ENCODE data around the gene AKR1C4.

- TF ChIP-seq SIN3A (IDR thresholded peaks at IDR 0.05; ENCODE audit: borderline replicate concordance, insufficient read depth, low read length) = no peak
- TF ChIP-seq TAF1 (IDR thresholded peaks at IDR 0.05; ENCODE audit: borderline replicate concordance, insufficient read depth, low read length) = no peak
- no peak for TF ChIP-seq FOXP2 (optimal IDR thresholded peaks at IDR 0.05; ENCODE audit: borderline replicate concordance, extremely low read depth, extremely low read length, insufficient read depth)
Measured at GRCh38 chr10:5199398-5199797, 2.8 kb downstream of the AKR1C4 start.
